ENCODE results near the gene CTNNA1.

GRCh38 chr5:138833726-138834480 lies 80.7 kb downstream of the CTNNA1 start:
- TF ChIP-seq CTCF (optimal IDR thresholded peaks at IDR 0.05 in 1 of 3, IDR thresholded peaks at IDR 0.05 in 1 of 3, conservative IDR thresholded peaks at IDR 0.05 in 1 of 3; ENCODE audit: extremely low read depth in 1 of 3, insufficient read depth in 2 of 3, low read length in 3 of 3) (no peak), EZH2 (IDR thresholded peaks at IDR 0.05; ENCODE audit: low read length) (no peak)

All from keratinocyte (primary cell).